Activated CD4-positive, alpha-beta T cell treated with anti-CD3 and anti-CD28 coated beads, Interleukin-2, amount 50 U/mL, for 48 hours (primary cell): ENCODE measurements around the gene HSD3B2.

Experiments used
- DNase-seq, 2 experiments: peaks; one replicate each; pipeline ENCODE4 v3.0.0-alpha.2; 2020

HSD3B2 gene

DNA sequence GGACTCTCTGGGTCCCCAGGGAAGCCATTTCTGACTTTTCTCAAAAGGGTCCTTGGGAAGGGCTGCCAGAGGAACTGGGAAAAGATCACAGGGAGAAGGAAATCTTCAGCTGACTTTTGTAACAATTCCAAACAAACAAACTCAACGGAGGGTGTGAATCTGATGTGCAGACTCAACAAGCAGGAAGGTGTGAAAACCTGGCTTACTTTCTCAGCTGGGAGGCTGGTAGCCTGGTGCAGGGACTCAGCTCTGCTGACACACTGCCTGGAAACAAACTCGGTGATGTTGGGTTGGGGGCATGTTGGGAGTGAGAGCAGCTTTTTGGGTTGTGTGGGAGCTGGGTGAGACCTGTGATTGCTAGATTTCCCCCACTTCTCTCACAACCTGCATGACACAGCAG, 10.2 kb upstream of the HSD3B2 start:
- no peak for DNase-seq

- DNase-seq: no peak
Observed at GRCh38 chr1:119409731-119410130, 5.2 kb upstream of the HSD3B2 start.

GRCh38 chr1:119410961-119411360, 4.0 kb upstream of the HSD3B2 start:
- DNase-seq: no peak

DNA sequence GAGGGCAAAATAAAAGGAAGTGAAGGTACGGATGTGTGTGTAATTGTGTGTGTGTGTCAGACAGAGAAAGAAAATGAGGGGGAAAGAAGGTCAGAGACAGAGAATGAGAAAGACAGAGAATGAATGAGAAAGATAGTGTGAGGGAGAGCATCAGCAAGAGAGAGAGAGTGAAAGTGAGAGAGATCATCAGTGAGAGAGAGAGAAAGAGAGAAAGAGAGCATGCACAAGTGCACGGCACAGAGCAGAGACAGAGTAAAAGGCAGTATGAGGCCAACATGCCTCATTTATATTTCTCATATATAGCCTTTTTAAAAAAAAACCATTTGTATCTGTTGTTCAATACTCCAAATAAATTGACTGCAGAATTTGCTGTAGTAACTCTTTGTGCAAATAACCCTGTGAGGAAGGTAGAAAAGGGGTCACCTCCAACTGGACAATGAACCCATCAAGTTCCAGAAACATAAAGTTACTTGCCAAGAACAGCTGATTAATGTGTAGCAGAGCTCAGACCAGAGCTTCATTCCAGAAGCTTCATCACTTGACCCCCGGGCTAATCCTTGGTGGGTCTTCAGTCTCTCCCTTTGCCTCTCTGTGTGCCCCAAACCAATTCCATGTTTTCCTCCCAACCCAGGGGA, 1.2 kb downstream of the HSD3B2 start:
- no peak for DNase-seq

DNA sequence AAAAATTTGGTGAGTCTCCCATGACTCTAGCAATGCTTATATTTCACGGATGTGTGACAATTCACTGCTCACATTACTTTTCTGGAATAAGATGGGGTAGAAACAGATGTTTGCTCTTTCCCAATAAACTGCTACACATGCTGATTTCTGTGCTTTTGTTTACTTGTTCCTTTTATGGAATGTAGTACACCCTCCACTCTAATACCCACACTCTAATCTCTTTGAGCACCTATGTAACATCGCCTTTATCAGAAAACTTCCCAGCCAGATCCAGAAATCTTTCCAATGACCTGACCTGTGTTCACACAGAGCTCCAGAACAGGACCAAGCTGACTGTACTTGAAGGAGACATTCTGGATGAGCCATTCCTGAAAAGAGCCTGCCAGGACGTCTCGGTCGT, 4.2 kb downstream of the HSD3B2 start:
- DNase-seq: no peak

GRCh38 chr1:119420638-119421037, 5.7 kb downstream of the HSD3B2 start:
- DNase-seq: no peak

- DNase-seq: no peak
Observed at GRCh38 chr1:119422631-119423030, 7.7 kb downstream of the HSD3B2 start.

GRCh38 chr1:119428991-119429390, 14.0 kb downstream of the HSD3B2 start:
- no peak for DNase-seq

DNA sequence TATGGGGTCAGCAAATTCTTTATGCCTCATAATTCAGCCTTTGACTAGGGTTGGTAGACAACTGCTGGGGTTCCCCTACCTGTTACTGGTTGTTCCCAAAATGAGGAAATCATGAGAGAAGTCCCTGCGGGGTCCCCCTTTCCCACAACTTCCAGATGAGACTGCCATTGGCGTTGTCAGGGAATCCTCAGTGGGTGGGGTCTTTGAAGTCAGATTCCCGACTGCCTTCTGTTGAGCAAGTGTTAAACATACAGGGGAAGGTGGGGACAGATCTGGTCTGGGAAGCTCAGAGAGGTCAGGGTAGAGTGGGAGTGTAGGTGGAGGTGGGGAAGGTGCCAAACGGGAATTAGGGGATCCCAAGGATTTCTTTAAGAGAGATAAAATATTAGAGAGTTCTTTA, 14.7 kb downstream of the HSD3B2 start:
- DNase-seq: no peak

GRCh38 chr1:119430486-119430885, 15.5 kb downstream of the HSD3B2 start:
- DNase-seq: no peak

GRCh38 chr1:119431836-119432235, 16.9 kb downstream of the HSD3B2 start:
- DNase-seq: no peak

DNA sequence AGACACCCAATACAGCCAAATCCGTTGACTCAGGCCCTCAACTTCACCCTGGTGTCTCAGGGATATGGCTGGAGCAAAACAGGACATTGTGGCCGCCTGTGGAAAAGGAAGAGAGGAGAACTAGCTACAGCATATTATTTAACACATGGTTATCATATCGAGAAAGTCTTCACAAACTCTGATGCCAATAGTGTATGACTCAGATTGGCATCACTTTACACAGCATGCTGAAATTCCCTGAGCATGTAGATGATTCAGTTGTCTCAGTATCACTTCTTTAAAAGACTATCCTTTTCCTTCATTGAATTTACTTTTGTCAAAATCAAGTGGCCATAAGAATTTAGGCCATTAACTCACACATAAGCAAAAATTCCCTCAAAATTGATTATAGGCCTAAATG, 20.1 kb downstream of the HSD3B2 start:
- DNase-seq: no peak

DNA sequence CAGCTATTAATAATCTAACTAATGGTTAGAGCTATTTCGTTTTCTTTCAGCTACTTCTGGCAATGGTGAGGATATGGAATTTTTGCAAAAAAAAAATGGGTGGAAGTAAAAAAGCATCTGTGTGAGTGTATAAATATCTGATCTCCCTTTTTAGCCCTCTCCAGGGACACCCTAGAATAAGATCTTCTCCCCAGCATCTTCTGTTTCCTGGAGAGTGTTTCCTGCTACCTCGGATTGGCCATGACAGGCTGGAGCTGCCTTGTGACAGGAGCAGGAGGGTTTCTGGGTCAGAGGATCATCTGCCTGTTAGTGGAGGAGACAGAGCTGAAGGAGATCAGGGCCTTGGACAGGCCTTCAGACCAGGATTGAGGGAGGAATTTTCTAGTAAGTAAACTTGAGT, 23.8 kb downstream of the HSD3B2 start:
- no peak for DNase-seq

GRCh38 chr1:119440721-119441307, 25.9 kb downstream of the HSD3B2 start:
- DNase-seq: no peak

DNA sequence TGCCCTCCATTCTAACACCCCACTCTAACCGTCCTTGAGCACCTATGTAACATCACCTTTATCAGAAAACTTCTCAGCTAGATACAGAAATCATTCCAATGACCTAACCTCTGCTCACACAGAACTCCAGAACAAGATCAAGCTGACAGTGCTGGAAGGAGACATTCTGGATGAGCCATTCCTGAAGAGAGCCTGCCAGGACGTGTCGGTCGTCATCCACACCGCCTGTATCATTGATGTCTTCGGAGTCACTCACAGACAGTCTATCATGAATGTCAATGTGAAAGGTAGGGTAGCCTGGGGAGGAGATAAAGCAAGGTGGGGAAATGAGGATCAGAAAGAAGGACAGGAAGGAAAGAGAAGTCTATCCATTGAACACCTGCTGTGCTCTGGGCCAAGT, 27.8 kb downstream of the HSD3B2 start:
- no peak for DNase-seq

DNA sequence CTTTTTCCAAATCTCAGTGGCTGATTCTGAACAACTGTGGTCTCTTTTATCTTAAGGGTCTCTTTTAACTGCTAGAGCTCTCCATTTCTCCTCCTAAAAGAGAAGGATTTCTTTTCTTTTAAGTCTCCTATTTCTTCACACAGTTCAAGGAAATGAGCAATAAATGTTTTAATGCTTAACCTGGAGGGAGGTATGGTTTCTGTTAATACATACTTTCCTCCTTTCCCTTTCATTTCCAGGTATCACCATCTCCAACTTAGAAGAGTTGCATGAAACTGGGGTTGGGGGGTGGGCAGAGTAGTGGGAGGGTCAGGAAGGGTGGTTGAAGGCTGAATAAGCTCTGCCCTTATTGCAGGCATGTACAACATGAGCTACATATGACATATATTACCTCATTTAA, 31.4 kb downstream of the HSD3B2 start:
- no peak for DNase-seq

DNA sequence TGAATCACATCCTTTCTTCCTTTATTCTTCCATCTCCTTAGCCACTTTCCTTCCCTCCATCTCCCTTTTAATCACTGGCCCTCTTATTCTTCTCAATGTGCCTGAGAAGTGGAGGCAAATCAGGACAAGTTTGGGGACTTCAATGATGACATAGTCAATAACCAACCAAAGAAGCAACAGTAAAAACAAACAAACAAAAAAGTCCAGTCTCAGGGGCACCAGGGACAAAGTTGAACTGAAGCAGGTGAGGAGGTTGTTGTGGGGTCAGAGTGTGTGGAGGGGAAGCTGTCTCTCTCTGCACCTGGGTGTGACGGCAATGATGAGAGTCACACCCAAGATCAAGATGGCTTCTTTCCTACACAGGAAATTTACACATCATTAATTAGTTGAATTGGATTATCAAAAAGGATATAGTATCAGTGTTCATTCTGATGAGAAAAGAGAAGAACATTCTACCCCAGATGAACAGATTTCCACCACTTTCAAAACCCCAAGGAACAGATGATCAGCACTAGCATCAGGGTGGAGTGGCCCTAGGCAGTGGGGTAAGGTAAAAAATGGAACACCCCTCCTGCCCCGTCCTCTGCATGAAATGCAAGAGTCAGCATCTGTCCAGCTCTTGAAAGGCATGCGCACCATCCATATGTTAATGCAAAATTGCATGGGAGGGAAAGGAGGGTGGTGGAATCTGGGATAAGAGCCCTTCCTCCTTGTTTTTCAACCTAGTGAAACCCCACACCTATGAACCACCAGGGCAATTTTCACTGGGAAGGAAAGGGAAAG, 32.6 kb downstream of the HSD3B2 start:
- no peak for DNase-seq

DNA sequence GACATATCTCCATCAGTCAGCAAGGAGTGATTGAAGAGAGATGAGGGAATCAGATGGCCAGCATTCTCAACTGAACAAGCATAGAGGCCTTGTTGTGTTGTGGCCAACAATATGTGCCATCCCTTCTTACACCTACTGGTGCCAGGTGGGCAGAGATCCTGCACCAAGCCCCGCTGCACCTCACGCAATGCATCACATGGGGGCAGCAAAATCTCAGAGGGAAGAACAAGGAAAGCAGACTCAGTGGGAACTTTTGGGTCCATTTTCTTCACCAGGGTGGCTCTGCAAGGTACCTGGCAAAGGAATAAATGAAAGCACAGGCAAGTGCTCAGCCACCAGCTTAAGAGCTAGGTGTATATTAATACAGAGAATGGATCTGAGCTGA, 33.2 kb downstream of the HSD3B2 start:
- DNase-seq: no peak

GRCh38 chr1:119449971-119450370, 35.0 kb downstream of the HSD3B2 start:
- no peak for DNase-seq

DNA sequence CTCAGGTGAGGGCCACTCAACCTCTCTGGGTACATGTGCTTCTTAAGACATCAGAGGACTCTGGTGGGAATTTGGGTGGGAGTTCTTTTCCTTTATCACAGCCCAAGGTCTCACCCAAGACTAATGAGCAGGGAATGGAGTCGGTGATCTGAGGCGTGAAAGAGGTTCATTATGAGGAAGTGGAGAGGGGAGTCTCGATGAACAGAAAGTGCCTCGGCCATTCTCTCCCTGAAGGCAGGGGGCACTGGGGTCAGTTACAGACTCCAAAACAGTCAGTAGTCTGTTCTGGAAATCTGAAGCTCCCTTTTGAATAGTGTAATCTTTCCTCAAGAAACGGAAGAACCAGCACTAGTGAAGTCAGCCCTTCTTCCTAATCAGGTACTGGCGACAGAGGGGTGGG, 36.2 kb downstream of the HSD3B2 start:
- DNase-seq: no peak

- no peak for DNase-seq
Observed at GRCh38 chr1:119452091-119452490, 37.1 kb downstream of the HSD3B2 start.

DNA sequence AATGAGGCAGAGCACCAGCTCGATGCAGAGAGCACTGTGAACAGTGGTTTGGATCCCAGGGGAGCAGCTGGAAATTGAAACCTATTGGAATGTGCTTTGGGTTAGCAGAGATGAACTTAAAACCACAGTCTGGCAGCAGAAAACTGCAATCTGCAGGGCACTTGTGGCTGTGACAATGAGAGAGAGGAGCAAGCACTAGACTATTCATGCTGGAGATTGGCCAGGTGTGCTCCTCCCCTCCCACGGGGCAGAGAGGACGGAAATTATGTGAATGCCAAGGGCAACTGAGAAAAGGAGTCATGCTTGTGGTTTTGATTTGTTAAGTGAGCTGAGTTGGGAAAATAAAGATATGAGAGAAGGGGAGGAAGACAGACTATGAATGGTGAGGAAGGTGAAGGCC, 38.1 kb downstream of the HSD3B2 start:
- DNase-seq: peak in 1 of 2 experiments; percentile 9

GRCh38 chr1:119462964-119463363, 48.0 kb downstream of the HSD3B2 start:
- no peak for DNase-seq

- DNase-seq: no peak
Observed at GRCh38 chr1:119463569-119463968, 48.6 kb downstream of the HSD3B2 start.
